NCI-H1694 treated with DMSO at 0.1 percent for 48 hours (cell line): ENCODE data around the gene PHLPP2.
"Not testable (repeated sequence)": the region's sequence is repeated elsewhere in the genome, so short reads cannot be mapped to it uniquely, and the experiment has no call there.

Experiments used
- DNase-seq: peaks from one replicate; lab custom pipeline; 2025; lab: John Stamatoyannopoulos, UW

PHLPP2 gene

GRCh38 chr16:71623597-71623996 is 100.9 kb downstream of the PHLPP2 start:
- DNase-seq = no peak

- no peak for DNase-seq
Measured at GRCh38 chr16:71622088-71622487, 102.4 kb downstream of the PHLPP2 start.

GRCh38 chr16:71618429-71618828 is 106.1 kb downstream of the PHLPP2 start:
- DNase-seq = no peak

DNA sequence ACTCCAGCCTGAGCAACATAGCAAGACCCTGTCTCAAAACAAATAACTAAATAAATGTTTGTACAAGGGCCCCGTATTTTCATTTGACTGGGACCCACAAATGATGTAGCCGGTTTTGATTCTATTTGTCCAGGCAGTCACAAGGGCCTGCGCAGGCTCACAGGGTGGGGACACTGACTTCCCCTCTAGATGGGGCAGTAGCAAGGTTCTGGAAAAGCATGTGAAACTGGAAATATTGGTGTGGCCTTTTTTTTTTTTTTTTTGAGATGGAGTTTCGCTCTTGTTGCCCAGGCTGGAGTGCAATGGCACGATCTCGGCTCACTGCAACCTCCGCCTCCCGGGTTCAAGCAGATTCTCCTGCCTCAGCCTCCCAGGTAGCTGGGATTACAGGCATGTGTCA is 109.5 kb downstream of the PHLPP2 start:
- not testable (repeated sequence) for DNase-seq

DNA sequence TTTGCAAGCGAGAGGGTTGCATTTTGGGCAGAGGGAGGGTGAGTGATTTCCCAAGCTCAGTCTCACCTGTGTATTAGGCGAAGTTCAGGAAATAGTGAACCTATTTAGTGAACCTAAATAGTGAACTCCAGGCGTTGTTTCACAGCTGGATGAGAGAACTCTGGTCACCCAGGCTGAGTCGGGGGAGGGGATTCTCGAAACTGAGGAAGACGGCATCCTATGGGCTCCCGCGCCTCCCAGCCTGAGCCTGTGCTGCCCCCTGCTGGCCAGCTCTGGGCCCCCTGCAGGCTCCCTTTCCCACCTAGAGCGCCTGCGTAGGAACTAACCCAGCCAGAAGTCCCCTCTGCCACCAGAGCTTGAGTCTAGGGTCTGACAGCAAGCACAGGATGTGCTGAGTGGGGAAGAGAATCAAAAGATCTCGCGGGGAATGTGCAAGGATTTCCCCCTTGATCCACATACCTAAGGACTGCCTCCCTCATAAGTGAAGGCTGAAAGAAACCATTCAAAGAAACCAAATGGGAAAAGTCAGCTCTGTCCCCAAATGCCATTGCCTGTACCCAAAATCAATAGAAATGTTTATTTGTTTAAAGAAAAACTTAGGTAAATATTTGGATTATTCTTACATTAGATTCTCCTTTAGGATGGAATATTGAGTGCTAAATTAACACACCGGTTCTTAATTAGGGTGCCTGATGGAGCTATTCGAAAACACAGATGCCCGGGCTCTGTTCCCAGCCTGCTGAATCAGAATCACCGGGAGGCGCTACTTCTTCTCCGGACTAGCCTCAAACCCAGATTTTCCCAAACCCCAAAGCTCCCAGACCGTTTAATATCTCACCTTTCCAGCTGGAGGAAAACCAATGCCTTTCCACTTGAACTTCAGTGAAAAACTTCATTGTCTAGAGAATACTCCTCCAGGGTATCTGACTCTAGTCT is 113.3 kb downstream of the PHLPP2 start:
- peak; percentile 52 for DNase-seq

- DNase-seq = no peak
Measured at GRCh38 chr16:71610447-71610846, 114.1 kb downstream of the PHLPP2 start.

- no peak for DNase-seq
Measured at GRCh38 chr16:71609066-71609465, 115.4 kb downstream of the PHLPP2 start.

- no peak for DNase-seq
Measured at GRCh38 chr16:71600822-71601221, 123.7 kb downstream of the PHLPP2 start.

- not testable (repeated sequence) for DNase-seq
Measured at GRCh38 chr16:71598426-71598825, 126.1 kb downstream of the PHLPP2 start.

- not testable (repeated sequence) for DNase-seq
Measured at GRCh38 chr16:71595340-71595826, 129.1 kb downstream of the PHLPP2 start.
